Loucy (cell line): Measurements from ENCODE around the gene MRI1.

Experiments
- H2AFZ ChIP-seq: fragments of 200-600 bp; sonication (generic); 2 replicates; pipeline ENCODE4 v1.6.0; 2016; ENCODE audit warnings: antibody characterized with exemption, mild to moderate bottlenecking, low read length, moderate library complexity
- H3F3A ChIP-seq: fragments of 200-600 bp; 2 replicates; pipeline ENCODE4 v1.6.0; 2016; ENCODE audit warnings: antibody characterized with exemption, low read depth, mild to moderate bottlenecking
- H3K27me3 ChIP-seq: fragments of 200-600 bp; sonication (generic); 2 replicates; pipeline ENCODE4 v1.6.1; 2014; ENCODE audit warnings: low read length, mild to moderate bottlenecking; ENCODE audit not compliant: insufficient read depth, poor library complexity, severe bottlenecking
- H3K36me3 ChIP-seq: fragments of 200-600 bp; sonication (generic); 2 replicates; pipeline ENCODE4 v1.6.1; 2016; ENCODE audit warnings: low read length; ENCODE audit not compliant: insufficient read depth
- H3K4me1 ChIP-seq: fragments of 200-600 bp; sonication (generic); 2 replicates; pipeline ENCODE4 v1.5.1; 2014; ENCODE audit warnings: low read length, mild to moderate bottlenecking; ENCODE audit not compliant: insufficient read depth, poor library complexity, severe bottlenecking
- H3K4me2 ChIP-seq: fragments of 200-600 bp; sonication (generic); 2 replicates; pipeline ENCODE4 v1.6.0; 2014; ENCODE audit warnings: antibody characterized with exemption, low read length, low read depth, mild to moderate bottlenecking; ENCODE audit not compliant: poor library complexity, severe bottlenecking
- H3K4me3 ChIP-seq: fragments of 200-600 bp; sonication (generic); 2 replicates; pipeline ENCODE4 v1.5.1; 2014; ENCODE audit warnings: low read length, mild to moderate bottlenecking, mixed read lengths; ENCODE audit not compliant: poor library complexity, severe bottlenecking
- H3K79me2 ChIP-seq: fragments of 200-600 bp; sonication (generic); 2 replicates; pipeline ENCODE4 v1.6.1; 2014; ENCODE audit warnings: low read length; ENCODE audit not compliant: insufficient read depth
- H3K9ac ChIP-seq: fragments of 200-600 bp; sonication (generic); 2 replicates; pipeline ENCODE4 v1.6.0; 2014; ENCODE audit warnings: mild to moderate bottlenecking, low read depth, low read length, moderate library complexity; ENCODE audit not compliant: poor library complexity, severe bottlenecking
- H3K9me2 ChIP-seq: fragments of 200-600 bp; sonication (generic); replicated peaks from 2 replicates; pipeline ENCODE4 v1.6.1; 2016; ENCODE audit warnings: low read depth, low read length, mixed read lengths
- H3K9me3 ChIP-seq: fragments of 200-600 bp; sonication (generic); 2 replicates; pipeline ENCODE4 v1.6.1; 2014; ENCODE audit warnings: mild to moderate bottlenecking, antibody characterized with exemption, low read length, low read depth; ENCODE audit not compliant: insufficient read depth
- H4K20me1 ChIP-seq: fragments of 200-600 bp; sonication (generic); 2 replicates; pipeline ENCODE4 v1.6.0; 2014; ENCODE audit warnings: antibody characterized with exemption, low read length, mild to moderate bottlenecking; ENCODE audit not compliant: insufficient read depth, poor library complexity, severe bottlenecking
- CTCF ChIP-seq: fragments of 200-600 bp; sonication (generic); conservative IDR thresholded peaks from 2 replicates; pipeline ENCODE4 v1.5.1; 2014; ENCODE audit warnings: mild to moderate bottlenecking, antibody characterized with exemption, low read length
- EZH2phosphoT487 ChIP-seq: fragments of 200-600 bp; IDR thresholded peaks from 2 replicates; pipeline ENCODE4 v1.6.1; 2018; ENCODE audit warnings: antibody characterized with exemption, mild to moderate bottlenecking, moderate library complexity, borderline replicate concordance

Gene MRI1

DNA sequence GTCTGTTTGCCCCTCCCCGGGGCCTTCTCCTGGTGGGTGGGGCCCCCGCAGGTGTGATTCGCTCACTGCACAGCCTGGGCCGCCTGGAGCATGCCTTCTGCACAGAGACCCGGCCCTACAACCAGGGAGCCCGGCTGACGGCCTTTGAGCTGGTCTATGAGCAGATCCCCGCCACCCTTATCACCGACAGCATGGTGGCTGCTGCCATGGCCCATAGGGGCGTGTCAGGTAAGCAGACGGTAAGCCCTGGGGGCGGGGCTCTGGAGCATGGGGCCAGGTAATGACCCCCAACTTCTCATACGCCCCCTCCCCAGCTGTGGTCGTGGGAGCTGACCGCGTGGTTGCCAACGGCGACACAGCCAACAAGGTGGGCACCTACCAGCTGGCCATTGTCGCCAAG, 4.2 kb downstream of the MRI1 start:
- no peak overlapping the region for H2AFZ ChIP-seq
- H3K9me2 ChIP-seq = no peaks in the 10 kb centered on the region
- no peaks in the 10 kb centered on the region for H3K27me3 ChIP-seq
- no peaks in the 10 kb centered on the region for H3F3A ChIP-seq
- H3K9ac ChIP-seq = no peak overlapping the region
- no peak for TF ChIP-seq EZH2phosphoT487
- no peak for TF ChIP-seq CTCF
- peaks cover 7% of the 10 kb centered on the region for H4K20me1 ChIP-seq
- H3K36me3 ChIP-seq = peaks cover 5% of the 10 kb centered on the region; the same call in 1 of the 2 replicates
- peaks cover 23% of the 10 kb centered on the region; the same call in 1 of the 2 replicates for H3K79me2 ChIP-seq
- no peak overlapping the region for H3K4me2 ChIP-seq
- no peaks in the 10 kb centered on the region for H3K9me3 ChIP-seq
- H3K4me1 ChIP-seq = peaks cover 10% of the 10 kb centered on the region
- no peak overlapping the region for H3K4me3 ChIP-seq

- peaks cover 4% of the 10 kb centered on the region for H3K27me3 ChIP-seq
- no peak overlapping the region for H3K4me3 ChIP-seq
- no peaks in the 10 kb centered on the region for H3K9me3 ChIP-seq
- peaks cover 22% of the 10 kb centered on the region for H3K79me2 ChIP-seq
- no peaks in the 10 kb centered on the region for H3K9me2 ChIP-seq
- H3K4me2 ChIP-seq = no peak overlapping the region
- no peak overlapping the region for H2AFZ ChIP-seq
- TF ChIP-seq CTCF = no peak
- no peak for TF ChIP-seq EZH2phosphoT487
- H3K36me3 ChIP-seq = peaks cover 5% of the 10 kb centered on the region; the same call in 1 of the 2 replicates
- H3K4me1 ChIP-seq = peaks cover 6% of the 10 kb centered on the region
- peaks cover 15% of the 10 kb centered on the region for H4K20me1 ChIP-seq
- no peaks in the 10 kb centered on the region for H3F3A ChIP-seq
- H3K9ac ChIP-seq = no peak overlapping the region
Observed at GRCh38 chr19:13770013-13770635, 5.8 kb downstream of the MRI1 start.

- no peak for TF ChIP-seq EZH2phosphoT487
- TF ChIP-seq CTCF = no peak
- peaks cover 21% of the 10 kb centered on the region for H4K20me1 ChIP-seq
- H3K79me2 ChIP-seq = peaks cover 30% of the 10 kb centered on the region
- peak within 1 kb of the TSS; percentile 94 for H3K9ac ChIP-seq
- H3F3A ChIP-seq = no peaks in the 10 kb centered on the region
- peaks cover 19% of the 10 kb centered on the region; the same call in 1 of the 2 replicates for H3K36me3 ChIP-seq
- peaks cover 9% of the 10 kb centered on the region for H3K4me1 ChIP-seq
- H3K4me3 ChIP-seq = peak within 1 kb of the TSS; percentile 97
- H3K9me3 ChIP-seq = no peaks in the 10 kb centered on the region
- peaks cover 4% of the 10 kb centered on the region for H3K27me3 ChIP-seq
- H3K4me2 ChIP-seq = peak within 1 kb of the TSS; percentile 87
- H3K9me2 ChIP-seq = no peaks in the 10 kb centered on the region
- H2AFZ ChIP-seq = peak within 1 kb of the TSS; percentile 80
Observed at GRCh38 chr19:13774217-13775191, 10.2 kb downstream of the MRI1 start, which contains the start of gene C19orf53. Gene C19orf53 (plus strand): TSS chr19:13774456. CDS start chr19:13774478, 22 bp downstream.
